HG03558 (cell line): ENCODE measurements around the gene CEP126.

Source experiments
- ATAC-seq: cut with Tn5 transposase; IDR thresholded peaks from one replicate; pipeline ENCODE4 v1.9.1; 2021; ENCODE audit warnings: moderate number of reproducible peaks; ENCODE audit not compliant: unreplicated experiment; ENCODE audit errors: extremely low read depth

The CEP126 gene

DNA sequence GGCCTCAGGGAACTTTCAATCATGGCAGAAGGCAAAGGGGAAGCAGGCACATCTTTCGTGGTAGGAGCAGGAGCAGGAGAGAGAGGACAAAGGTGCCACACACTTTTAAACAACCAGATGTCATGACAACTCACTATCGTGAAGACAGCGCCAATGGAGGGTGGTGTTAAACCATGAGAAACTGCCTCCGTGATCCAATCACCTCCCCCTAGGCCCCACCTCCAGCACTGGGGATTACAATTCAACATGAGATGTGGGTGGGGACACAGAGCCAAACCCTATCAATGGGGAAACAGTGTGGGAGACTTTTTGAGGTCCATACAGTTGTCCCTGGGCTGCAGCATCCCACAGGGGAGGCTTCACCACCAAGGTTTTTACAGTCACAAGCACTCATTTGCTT, 90.5 kb downstream of the CEP126 start:
- ATAC-seq, result no peak

GRCh38 chr11:102006835-102007566, 92.2 kb downstream of the CEP126 start:
- no peak for ATAC-seq

DNA sequence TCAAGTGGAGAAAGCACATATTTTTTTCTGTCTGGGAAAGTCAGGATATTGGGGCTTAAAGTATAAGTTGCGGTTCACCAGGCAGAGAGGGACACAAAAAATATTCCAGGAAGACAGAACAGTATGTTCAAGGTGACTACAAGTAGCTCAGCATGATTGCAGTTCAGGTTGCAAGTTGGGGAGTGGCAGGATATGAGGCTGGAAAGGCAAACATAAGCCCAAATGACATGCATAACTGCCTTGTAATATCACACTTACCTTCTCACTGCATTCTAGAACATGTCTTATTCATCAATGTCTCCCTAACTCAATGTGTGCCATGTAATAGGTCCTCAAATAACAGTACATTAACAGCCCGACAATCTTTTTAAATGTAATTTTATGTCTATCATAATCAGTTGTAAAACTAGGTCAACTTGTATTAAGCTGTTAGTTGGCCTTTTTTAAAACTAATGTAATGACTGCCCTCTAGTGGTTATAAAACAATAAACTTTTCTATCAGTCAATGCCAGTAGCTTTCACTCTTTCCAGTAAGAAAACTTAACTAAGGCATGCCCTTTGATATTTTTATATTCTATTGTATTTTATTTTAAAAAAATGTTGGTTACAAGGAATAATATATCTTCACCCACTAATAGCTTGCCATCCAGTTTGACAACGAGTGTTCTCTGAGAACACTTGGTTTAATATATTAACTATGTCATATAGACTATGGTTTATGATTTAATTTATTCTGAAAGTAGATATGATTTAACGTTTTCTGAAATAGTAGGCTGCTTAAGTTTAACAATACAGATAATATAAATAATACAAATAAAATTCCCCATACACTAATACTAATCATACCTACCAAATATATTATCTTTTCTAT, 93.0 kb downstream of the CEP126 start:
- no peak for ATAC-seq

DNA sequence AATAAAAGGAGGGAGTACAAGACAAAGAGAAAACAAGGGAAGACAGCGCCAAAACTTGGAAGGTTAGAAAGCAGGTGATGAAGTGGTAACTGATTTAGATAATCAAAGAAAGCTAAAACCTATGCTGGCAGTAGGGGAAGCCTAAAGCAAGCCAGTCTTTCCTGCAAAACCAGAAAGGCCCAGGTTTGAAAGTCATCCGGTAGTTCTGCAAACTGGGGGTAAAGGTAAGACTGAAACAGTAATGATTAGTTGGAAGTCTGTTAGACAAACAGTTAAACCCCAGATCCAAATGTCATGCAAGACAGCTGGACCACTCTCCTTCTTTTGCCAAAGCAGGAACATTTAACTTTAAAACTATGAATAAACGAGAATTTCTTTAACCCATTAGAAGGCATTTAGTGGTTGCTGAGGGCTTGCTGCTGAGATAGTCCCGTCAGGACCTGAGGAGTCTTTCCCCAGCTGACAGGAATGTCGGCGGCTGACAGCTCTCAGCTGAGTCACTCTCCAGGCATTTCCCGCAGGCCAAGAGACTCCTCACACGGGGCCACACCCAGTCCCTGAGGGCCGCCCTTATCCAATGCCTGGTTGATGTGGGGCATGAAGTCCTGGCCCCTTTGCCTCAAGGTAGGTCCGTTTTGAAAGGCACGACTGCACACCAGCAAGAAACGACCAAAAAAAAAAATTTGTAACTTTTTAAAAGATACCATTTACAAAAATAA, 96.1 kb downstream of the CEP126 start:
- ATAC-seq, result no peak

- ATAC-seq, result no peak
Measured at GRCh38 chr11:102012946-102013345, 98.1 kb downstream of the CEP126 start.

DNA sequence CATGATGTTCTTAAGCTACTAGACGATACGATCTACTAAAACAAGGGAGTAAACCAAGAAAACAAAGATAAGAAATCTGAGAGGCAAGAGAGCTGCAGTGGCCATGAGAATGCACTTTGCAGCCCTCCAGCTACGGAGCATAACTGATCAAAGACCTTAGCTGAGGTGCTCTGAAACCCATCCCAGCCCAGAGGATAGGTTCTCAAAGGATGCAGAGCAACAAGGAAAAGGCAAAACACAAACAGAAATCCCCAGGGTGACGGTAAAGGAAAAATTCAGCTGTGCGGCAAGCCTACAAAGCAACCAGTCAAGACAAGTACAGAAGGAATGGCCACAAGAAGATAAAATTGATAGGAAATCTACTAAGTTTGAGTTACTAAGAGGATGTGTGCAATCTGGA, 99.9 kb downstream of the CEP126 start:
- ATAC-seq, result no peak

GRCh38 chr11:102017026-102017425, 102.2 kb downstream of the CEP126 start:
- ATAC-seq, result no peak

- ATAC-seq, result no peak
Measured at GRCh38 chr11:102026217-102026616, 111.4 kb downstream of the CEP126 start.

DNA sequence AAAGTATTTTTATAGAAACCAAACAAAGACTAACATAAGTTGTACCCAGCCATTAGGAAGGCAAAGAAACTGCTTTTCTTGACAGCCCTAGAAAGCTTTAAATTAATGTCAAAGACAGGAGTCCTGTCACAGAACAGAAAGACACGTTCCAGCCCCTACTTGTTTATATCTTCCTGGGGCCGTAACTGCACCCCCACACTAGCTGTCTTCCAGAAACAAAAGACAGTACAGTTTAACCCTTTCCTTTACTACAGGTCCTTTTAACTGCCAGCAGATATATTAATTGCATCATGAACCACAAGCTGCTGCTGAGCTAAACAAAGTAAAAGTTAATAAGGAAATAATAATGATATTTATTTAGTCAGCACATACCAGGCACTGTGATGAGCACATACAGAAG, 112.1 kb downstream of the CEP126 start:
- no peak for ATAC-seq

- no peak for ATAC-seq
Measured at GRCh38 chr11:102036757-102037156, 121.9 kb downstream of the CEP126 start.

GRCh38 chr11:102046841-102047240, 132.0 kb downstream of the CEP126 start:
- ATAC-seq, result no peak

DNA sequence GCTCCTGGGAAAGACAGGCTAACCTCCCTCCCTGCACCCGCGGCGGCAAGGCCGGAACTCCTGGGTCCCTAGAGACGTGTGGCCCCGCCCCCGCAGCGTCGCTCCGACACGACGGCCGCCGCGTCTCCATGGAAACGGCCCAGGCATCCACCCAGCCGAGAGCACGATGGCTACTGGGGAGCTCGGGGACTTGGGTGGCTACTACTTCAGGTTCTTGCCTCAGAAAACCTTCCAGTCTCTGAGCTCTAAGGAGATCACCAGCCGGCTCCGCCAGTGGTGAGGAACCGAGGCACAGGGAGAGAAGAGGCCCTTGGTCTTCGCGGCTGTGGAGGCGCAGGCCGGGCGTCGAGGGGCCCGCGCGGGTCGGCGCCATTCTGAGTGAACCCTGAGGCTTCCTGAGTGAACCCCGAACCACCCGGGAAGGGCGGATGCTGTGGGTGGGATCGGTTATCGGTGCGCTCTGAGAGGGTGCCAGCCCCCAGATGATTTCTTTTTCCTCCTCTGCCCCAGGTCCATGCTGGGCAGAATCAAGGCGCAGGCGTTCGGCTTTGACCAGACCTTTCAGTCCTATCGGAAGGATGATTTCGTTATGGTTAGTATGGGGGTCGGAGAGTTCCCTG, 132.6 kb downstream of the CEP126 start, which contains the start of gene CFAP300:
Gene CFAP300 (plus strand): TSS at position 133 of the 620 bp plus-strand sequence. CDS start 34 bp downstream, at position 167.
- ATAC-seq, result no peak
